Glomerular visceral epithelial cell (primary cell): ENCODE data around the gene TREH.

ENCODE experiments used
- DNase-seq: peaks from one replicate; pipeline ENCODE4 v3.0.0-alpha.2; 2016; ENCODE audit errors: extremely low spot score

TREH gene

GRCh38 chr11:118663902-118664301 lies 15.5 kb downstream of the TREH start:
- DNase-seq, result no peak

- DNase-seq, result no peak
Observed at GRCh38 chr11:118663381-118663780, 16.1 kb downstream of the TREH start.

- DNase-seq, result no peak
Observed at GRCh38 chr11:118662401-118663271, 16.8 kb downstream of the TREH start.

- no peak for DNase-seq
Observed at GRCh38 chr11:118661425-118662301, 17.8 kb downstream of the TREH start.

DNA sequence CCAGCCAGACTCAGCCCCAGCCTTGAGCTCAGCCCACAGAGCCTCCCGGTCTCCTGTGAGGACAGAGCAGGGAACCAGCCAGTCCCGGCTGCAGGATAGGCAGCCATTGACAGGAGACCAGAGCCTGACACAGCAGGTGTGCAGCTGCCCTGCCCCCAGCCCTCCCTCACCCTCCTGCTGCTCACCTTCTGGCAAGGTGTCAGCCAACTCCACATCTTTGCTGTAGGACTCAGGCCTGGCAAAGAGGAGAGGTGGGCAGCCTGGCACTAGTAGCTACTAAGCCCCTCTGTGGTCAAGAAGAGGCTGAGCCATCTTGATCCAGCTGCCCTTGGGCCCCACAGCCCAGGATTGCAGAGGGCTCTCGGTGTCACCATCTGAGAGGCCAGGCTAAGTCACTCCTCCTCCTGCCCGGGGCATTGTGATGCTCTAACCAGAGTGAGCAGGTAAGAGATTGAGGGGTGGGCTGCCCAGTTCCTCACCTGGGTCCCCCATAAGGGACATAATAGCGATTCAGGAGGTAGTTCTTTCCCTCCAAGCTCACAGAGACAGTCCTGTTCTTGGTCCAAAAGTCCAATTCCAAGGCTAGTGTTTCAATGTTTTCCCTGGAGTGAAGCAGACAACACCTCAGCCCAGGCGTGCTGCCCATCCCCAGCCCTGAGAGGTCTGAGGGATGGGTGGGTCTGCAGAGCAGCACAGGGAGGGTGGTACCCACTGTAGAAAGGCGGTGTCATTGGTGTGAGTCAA lies 18.6 kb downstream of the TREH start:
- no peak for DNase-seq

DNA sequence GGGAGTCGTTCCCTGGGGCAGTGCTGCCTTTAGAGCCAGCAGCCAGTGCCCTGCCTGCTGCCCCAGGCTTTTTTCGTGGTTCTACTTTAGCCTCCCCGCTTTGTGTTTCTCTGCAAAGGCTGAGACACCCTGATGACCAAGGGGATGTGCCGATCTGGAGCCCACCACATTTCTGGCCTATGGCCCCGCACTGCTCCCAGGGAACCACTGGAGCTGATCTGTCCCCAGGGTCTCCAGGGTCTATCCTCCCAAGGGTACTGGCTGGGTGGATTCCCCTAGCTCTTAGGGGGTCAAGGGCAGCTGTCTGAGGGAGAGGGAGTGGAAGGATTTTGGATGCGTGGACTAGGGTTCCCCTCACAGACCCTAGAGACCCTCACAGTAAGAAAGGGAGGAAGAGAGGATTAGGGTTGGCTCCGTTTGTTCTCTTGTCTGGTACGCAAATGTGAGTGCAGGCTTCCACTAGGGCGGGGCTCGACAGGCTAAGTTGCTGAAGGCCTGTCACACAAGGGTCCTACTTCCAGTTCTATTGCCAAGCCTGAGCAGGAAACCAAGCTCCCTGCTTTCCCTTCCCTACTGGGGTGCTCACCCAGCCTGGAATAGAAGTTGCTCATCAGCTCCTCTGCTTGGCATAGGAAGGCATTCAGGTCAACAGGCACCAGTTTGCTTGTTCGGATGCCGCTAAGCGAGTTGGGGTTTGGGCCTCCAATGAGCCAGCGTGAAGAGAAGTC lies 19.3 kb downstream of the TREH start:
- no peak for DNase-seq

- peak; percentile 86 for DNase-seq
Observed at GRCh38 chr11:118659314-118659952, 20.0 kb downstream of the TREH start.

DNA sequence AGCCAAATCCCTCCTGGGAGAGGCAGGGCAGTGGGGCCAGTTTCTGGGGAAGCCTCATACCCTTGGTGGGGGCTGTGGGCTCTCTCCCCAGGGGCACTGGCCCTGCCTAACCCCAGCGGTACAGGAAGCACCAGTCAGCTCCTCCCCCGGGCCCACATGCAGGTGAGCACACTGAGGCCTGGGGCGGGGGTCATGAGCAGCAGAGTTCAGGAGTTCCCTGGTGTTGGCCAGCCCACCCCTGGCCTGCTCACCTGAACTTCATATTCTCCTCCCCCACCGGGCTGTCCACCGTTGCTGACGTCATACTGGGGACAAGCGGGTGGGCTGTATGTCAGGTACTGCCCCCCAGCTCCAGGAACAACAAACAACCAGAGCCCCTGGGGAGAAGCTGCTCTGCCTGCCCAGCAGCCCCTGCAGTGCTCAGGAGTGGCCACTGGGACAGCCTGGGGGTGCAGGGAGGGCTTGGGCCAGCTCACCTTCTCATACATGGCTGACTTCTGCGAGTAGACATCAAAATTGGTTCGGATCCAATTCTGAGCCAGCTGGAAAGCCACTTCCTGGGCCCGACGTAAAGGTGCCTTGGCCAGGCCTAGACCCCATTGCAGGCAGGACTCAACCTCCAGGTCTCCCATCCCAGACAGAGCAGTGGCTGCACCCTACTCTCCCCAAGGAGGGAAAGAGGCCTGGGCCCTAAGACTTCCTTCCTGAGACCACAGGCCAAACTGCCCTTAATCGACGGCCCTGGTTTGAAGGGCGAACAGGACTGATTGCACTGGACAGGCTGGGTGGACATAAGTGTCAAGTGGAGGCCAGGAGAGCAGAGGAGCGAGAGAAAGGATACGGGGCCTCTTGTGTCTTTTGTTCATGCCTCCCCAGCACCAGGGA lies 20.8 kb downstream of the TREH start:
- DNase-seq, result peak; percentile 77

GRCh38 chr11:118657709-118658428 lies 21.6 kb downstream of the TREH start:
- no peak for DNase-seq

- DNase-seq, result no peak
Observed at GRCh38 chr11:118657238-118657637, 22.2 kb downstream of the TREH start.

- DNase-seq, result no peak
Observed at GRCh38 chr11:118656563-118657165, 22.8 kb downstream of the TREH start.

DNA sequence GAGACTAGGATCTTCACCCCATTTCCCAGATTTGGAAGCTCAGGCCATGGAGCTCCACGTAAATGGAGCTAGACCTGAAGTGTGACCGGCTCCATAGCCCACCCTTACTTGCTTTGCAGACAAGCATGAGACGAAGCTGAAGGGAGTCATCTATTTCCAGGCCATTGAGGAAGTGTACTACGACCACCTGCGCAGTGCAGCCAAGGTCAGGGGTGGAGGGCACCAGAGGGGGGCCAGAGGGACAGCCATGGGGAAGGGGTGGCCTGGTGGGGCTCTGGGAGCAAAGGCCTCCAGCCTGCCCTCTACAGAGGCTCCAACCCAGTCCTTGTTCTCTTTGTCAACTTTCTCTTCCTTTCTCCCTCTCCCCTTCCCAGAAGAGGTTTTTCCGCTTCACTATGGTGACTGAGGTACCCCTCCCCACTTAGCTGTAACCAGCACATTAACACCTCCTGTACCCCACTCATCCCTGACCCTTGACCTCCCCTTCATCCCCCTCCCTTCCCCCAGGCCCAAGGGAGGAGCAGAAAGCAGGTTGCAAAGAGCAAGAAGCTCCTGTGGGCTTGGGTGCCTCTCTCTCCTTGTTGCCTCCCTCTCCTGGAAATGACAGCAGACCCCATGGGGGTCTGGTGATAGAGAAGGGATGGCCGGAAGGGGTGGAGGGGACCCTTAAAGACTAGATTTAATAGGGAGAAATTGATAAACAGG lies 23.8 kb downstream of the TREH start:
- DNase-seq, result no peak

- DNase-seq, result no peak
Observed at GRCh38 chr11:118653684-118654390, 25.6 kb downstream of the TREH start.

DNA sequence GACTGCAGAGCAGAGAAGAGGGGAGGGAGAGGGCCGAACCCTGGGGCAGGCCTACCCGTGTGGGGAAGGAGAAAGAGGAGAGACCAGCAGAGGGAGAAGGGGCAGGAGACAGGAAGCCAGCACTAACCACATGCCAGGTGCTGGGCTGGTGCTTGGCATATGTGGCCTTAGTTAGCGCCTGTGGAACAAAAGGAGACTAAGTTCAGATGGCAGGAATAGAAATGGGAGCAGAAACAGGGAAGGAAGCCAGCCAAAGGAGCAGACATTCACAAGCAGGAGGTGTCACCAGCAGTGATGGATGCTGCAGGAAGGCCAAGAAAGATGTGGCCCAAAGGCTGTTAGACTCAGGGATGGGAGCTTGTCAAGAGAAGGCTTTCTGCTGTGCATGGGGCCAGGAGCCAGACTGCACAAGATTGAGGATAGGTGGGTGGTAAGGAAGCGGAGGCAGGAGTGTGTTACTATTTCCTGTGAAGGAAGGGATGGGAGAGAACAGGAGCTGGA lies 26.7 kb downstream of the TREH start:
- no peak for DNase-seq

DNA sequence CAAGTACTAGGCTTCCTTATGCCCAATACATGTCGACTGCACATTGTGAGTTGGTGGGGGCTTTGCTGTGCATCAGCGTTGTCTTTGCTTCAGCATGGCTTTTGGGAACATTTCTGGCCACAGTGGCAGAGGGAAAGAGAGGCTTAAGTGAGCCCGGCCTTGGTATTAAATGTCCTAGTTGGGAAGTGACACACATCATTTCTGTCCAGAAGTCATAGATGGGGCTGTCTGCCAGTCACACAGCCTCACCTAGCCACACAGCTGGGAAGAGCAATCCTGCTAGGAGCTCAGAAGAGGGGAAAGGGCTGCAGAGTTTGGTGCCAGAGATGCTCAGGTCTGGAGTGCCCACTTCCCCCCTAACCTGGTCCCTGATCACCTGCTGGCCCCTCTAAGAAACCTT lies 27.6 kb downstream of the TREH start:
- no peak for DNase-seq

DNA sequence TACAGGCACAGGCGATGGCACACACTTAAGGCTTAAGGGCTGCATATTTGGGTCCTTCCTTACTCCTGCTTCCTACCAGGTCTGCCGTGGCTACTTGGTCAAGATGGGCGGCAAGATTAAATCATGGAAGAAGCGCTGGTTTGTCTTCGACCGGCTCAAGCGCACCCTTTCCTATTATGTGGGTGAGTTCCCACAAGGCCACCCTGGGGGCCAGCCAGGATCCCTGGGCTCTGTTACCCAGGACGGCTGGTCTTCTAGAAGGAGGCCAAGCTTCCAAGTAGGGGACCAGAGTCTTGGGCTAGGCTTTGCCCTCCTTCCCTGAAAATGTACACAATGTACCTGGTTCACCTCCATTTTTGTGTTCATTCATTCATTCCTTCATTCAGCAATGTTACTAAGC lies 29.1 kb downstream of the TREH start:
- DNase-seq, result no peak

GRCh38 chr11:118649941-118650340 lies 29.5 kb downstream of the TREH start:
- no peak for DNase-seq
